CD1c-positive myeloid dendritic cell (primary cell): ENCODE measurements around the gene RABGAP1L.
"Not testable (repeated sequence)": the region's sequence is repeated elsewhere in the genome, so short reads cannot be mapped to it uniquely, and the experiment has no call there.

Source experiments
- DNase-seq: peaks from one replicate; pipeline ENCODE4 v3.0.0-alpha.2; 2016; ENCODE audit errors: extremely low spot score

RABGAP1L gene

GRCh38 chr1:174703309-174703708, 544.0 kb downstream of the RABGAP1L start:
- no peak for DNase-seq

GRCh38 chr1:174704300-174704699, 545.0 kb downstream of the RABGAP1L start:
- DNase-seq: no peak

GRCh38 chr1:174710868-174711845, 551.8 kb downstream of the RABGAP1L start:
- no peak for DNase-seq

DNA sequence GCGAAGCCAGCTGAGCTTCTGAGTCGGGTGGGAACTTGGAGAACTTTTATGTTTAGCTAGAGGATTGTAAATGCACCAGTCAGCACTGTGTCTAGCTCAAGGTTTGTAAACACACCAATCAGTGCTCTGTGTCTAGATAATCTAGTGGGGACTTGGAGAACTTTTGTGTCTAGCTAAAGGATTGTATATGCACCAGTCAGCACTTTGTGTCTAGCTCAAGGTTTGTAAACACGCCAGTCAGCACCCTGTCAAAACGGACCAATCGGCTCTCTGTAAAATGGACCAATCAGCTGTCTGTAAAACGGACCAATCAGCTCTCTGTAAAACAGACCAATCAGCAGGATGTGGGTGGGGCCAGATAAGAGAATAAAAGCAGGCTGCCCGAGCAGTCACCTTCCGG, 552.5 kb downstream of the RABGAP1L start:
- not testable (repeated sequence) for DNase-seq

- no peak for DNase-seq
Measured at GRCh38 chr1:174712541-174712940, 553.2 kb downstream of the RABGAP1L start.

DNA sequence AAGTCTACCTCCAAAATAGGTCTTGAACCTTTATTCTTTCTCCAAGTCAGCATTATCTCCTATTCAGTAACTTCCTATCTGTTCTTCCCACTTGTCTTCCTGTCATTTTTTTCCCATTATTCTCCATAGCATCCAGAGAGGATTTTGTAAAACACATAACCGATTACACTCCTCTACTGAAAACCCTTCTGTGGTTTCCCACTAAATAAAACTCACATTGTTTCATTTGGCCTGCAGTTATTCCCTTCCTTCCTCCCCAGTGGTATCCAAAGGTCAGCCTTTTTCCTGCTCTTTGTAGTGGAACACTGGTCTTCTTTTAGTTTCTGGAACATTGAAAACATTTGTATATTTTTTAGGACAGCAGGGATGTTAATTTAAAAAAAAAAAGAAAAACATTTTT, 554.5 kb downstream of the RABGAP1L start:
- no peak for DNase-seq

DNA sequence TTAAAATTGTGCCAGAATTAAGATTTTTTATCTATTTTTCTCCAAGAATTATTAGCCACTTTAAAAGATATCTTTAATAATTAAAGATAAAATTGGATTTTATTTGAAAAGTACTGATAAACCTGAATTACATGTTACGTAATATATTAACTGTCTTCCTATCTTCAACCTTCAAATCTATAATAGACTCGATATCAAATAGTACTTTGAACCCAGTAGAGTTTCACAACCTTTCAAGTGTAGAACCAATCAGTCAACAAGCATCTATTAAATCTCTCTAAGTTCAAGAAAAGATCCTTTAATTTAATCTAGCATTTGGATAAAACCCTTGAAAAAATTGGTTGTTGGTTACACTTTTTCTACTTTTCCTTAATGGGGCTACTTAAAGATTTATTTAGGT, 559.9 kb downstream of the RABGAP1L start:
- DNase-seq: no peak

DNA sequence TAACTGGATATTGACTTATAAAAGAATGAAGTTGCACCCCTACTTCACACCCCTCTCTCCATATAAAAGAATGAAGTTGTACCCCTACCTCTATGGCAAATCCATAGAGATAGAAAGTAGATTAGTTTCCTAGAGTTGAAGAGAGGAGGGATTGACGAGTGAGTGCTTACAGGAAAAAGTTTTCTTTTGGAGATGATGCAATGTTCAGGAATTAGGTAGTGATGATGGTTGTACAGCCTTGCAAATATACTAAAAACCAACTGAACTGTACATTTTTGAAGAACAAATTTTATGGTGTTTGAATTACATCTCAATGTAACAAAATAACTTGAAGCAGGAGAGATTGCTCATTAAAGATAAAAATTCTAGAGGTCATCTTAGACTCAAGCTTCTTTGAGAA, 561.3 kb downstream of the RABGAP1L start:
- no peak for DNase-seq

DNA sequence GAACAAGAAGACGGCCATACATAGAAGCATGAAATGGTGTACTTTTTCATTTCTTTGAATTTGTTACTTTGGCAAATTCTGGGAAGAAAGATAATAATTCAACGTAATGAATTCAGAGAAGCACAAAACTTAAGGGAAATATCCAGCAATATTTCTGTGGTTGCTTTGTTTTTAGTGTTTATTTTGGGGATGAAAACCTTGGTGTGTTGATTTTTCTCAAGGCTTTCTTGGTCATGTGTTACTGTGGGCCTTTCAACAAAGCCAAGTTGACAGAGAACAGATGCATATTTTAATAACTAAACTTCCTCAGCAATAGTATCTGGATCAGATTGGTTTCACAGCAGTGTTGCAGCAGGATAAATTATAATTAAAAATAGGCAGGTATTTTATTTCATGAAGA, 561.9 kb downstream of the RABGAP1L start:
- DNase-seq: no peak

GRCh38 chr1:174723816-174724215, 564.5 kb downstream of the RABGAP1L start:
- DNase-seq: no peak

DNA sequence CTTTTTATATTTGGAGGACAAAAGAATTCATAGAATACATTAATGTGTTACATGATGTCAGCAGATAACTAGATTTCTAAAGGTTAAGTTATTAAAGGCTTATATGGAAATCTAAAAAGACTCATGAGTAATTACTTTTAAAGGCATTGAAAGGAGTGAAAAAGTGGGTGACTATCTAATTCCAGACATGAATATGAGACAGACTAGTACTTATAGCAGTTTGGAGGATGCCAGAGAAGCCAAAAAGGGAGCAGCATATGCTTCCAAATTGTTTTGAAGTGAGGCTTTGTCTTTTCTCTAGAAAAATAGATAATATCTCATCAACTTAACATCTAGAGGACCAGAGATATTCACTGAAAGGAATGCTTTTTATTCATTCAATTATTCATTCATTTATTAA, 564.9 kb downstream of the RABGAP1L start:
- DNase-seq: no peak

GRCh38 chr1:174726167-174726879, 567.0 kb downstream of the RABGAP1L start:
- DNase-seq: peak; percentile 12

- DNase-seq: no peak
Measured at GRCh38 chr1:174726880-174727585, 567.7 kb downstream of the RABGAP1L start.

DNA sequence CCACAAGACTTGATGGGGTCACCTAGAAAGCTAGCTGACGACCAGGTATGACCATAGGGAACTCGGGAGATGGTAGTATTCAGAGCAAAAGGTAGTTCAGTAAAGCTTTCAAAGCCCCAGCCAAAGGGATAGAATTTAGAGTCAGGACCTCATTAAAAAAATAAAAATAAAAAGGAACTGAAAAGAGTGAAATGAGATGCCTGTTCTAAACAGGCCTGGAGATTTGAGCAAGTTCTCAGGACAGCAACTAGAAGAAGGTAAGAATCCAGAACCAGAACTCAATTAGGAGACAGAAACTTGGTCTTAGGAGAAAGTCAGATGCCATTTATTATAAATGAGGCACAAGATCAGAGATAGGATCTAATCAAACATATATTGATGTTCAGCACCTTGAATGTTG, 575.0 kb downstream of the RABGAP1L start:
- no peak for DNase-seq

DNA sequence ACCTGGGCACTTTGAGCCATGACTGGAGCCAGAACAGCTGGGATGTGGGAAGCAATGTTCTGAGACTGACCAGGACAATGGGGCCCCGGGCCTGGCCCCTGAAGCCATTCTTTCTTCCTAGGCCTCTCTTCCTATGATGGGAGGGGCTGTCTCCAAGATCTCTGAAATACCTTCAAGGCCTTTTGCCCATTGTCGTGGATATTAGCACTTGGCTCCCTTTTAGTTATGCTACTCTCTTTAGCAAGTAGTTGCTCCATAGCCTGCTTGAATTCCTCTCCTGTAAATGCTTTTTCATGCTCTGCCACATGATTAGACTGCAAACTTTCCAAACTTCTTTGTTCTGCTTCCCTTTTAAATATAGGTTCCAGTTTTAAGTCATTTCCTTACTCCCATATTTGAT, 577.5 kb downstream of the RABGAP1L start:
- peak; percentile 11 for DNase-seq

- DNase-seq: no peak
Measured at GRCh38 chr1:174740249-174740968, 581.1 kb downstream of the RABGAP1L start.

DNA sequence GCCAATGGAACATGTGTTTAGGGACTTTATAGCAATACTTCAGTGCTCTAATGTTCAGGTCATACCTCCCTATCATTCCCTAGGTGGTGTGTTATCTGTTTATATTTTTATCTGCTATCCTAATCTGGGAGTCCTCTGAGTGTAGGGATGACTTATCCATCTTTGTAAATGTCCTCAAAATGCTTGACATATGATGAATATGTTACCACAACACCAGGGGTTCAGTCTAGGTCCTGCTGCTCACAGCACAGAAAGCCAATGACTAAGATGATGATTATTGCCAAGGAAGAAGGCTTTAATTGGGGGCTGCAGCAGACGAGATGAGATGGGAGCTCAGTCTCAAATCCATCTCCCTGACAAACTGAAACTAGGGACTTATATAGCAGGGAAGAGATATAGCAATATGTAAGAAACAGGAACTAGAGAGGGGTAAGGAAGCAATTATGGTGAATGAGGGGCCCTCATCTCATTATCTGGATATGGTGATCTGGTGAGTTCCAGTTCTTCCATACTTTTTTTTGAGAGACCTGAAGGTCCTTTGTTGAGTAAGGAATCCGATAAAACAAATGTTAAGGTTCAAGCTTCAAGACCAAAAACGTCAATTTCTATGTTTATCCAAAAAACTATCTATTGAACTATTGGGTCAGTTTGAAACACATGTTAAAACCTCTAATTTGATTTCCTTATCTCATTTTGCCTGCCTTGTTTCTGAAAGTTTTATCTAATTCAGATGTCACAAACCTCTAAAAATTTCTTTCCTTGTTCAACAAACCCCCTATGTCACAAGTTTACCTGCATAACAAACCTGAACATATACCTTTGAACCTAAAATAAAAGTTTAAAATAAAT, 583.7 kb downstream of the RABGAP1L start:
- no peak for DNase-seq

GRCh38 chr1:174743654-174744561, 584.6 kb downstream of the RABGAP1L start:
- DNase-seq: peak; percentile 57

- no peak for DNase-seq
Measured at GRCh38 chr1:174744886-174745285, 585.6 kb downstream of the RABGAP1L start.
